ENCODE measurements around the gene IKBKE. TPM values are rescaled to one million over a fixed set of nuclear protein-coding genes. Genes with fewer than 3 reads are reported as not detected.
A peak's percentile ranks its signal among the peaks of the same experiment; 100 is the strongest.

IKBKE gene
- total and polyA plus RNA-seq, 2 of the 8 experiments (the other 6 are each of a cell fraction or from before 2014, with no cell fraction given) = 8.6 to 12.0 TPM

GRCh38 chr1:206532368-206532767, 62.1 kb downstream of the IKBKE start:
- Histone ChIP-seq H2BK20ac (ENCODE audit: low read length) (no peak overlapping the region), H3K56ac (replicated peaks; ENCODE audit: insufficient read length, low read depth, low read length) (no peak overlapping the region), H2BK5ac (ENCODE audit: low read depth, low read length) (no peak overlapping the region), H3K36me3 (ENCODE audit: control insufficient read depth in 2 of 4, insufficient read depth in 4 of 4, low read length in 3 of 4) (no peaks in the 10 kb centered on the region), H3K14ac (ENCODE audit: insufficient read length) (no peak overlapping the region), H4K20me1 (replicated peaks in 1 of 2; ENCODE audit: control insufficient read depth in 1 of 2, insufficient read depth in 2 of 2, low read length in 2 of 2) (peaks cover 0 to 3% of the 10 kb centered on the region in 2 experiments), H3K27ac (ENCODE audit: low read depth, low read length) (no peak overlapping the region), H4K8ac (ENCODE audit: extremely low read depth, insufficient read depth, low read length) (0 out of 2 replicates have a peak overlapping the region, but pooled peaks have one; percentile 64), H3K4me1 (replicated peaks in 1 of 4; ENCODE audit: control insufficient read depth in 3 of 4, insufficient read depth in 4 of 4, low read length in 3 of 4) (no peaks in the 10 kb centered on the region; a peak in 2 of 7 replicates), H2BK15ac (ENCODE audit: low read length) (no peak overlapping the region), H3K79me2 (ENCODE audit: control insufficient read depth in 1 of 2, insufficient read depth in 2 of 2, low read length in 2 of 2) (no peaks in the 10 kb centered on the region), H3K27me3 (replicated peaks in 1 of 4; ENCODE audit: control insufficient read depth in 3 of 4, extremely low read depth in 1 of 4, insufficient read depth in 3 of 4, low read length in 3 of 4) (no peaks in the 10 kb centered on the region), H2BK120ac (replicated peaks; ENCODE audit: low read depth, low read length) (no peak overlapping the region), H4K5ac (ENCODE audit: insufficient read length, low read depth, low read length) (no peak overlapping the region), H3K9me3 (ENCODE audit: insufficient read depth in 2 of 2, low read depth in 1 of 2, low read length in 1 of 2) (no peaks in the 10 kb centered on the region), H3K9ac (replicated peaks in 1 of 4; ENCODE audit: extremely low read depth in 1 of 4, low read depth in 3 of 4, low read length in 3 of 4) (no peak overlapping the region), H3K4me3 (ENCODE audit: extremely low read depth in 1 of 4, insufficient read depth in 2 of 4, low read depth in 3 of 4, low read length in 4 of 4) (no peak overlapping the region), H2AK5ac (ENCODE audit: low read depth, low read length) (no peak overlapping the region), H3K23me2 (ENCODE audit: low read depth, low read length) (no peaks in the 10 kb centered on the region; the same call in 1 of the 2 replicates), H3K79me1 (ENCODE audit: low read depth, low read length) (no peaks in the 10 kb centered on the region; the same call in 1 of the 2 replicates), H3K4ac (replicated peaks; ENCODE audit: insufficient read length, low read depth, low read length) (no peak overlapping the region), H2AFZ (ENCODE audit: low read length) (no peak overlapping the region), H3K4me2 (ENCODE audit: insufficient read depth in 1 of 2, low read depth in 2 of 2, low read length in 2 of 2) (no peak overlapping the region), H4K91ac (replicated peaks; ENCODE audit: insufficient read length, low read length) (no peak overlapping the region), H3K23ac (ENCODE audit: insufficient read length) (no peak overlapping the region), H2BK12ac (ENCODE audit: low read depth, low read length) (no peak overlapping the region), H3K18ac (ENCODE audit: extremely low read depth, low read length) (no peak overlapping the region)
- ChIA-PET POLR2A (ENCODE audit: partially characterized antibody) (no interaction called here), CTCF (ENCODE audit: partially characterized antibody) (interaction anchor here (1.0 to 18.2 kb wide), 6 partner anchors 10 to 55 kb away, joined by 3 to 298 read pairs (median 4); no protein-coding TSS in a partner anchor)
- TF ChIP-seq ATF3 (IDR thresholded peaks at IDR 0.05; ENCODE audit: insufficient read depth, low read depth, low read length) (no peak), ATF2 (IDR thresholded peaks at IDR 0.05; ENCODE audit: low read length) (no peak), TAF1 (IDR thresholded peaks at IDR 0.05; ENCODE audit: low read depth, low read length) (no peak), RNF2 (IDR thresholded peaks at IDR 0.05; ENCODE audit: borderline replicate concordance, low read depth, low read length, missing control alignments, poor library complexity, severe bottlenecking) (no peak), NANOG (IDR thresholded peaks at IDR 0.05; ENCODE audit: insufficient read depth, low read depth, low read length, poor library complexity, severe bottlenecking) (no peak)
- WGBS, 2 experiments (ENCODE audit: extremely low coverage in 1 of 2, insufficient coverage in 1 of 2, insufficient read length in 1 of 2, insufficient replicate concordance in 2 of 2, low coverage in 1 of 2, low lambda C conversion rate in 2 of 2, missing lambda C conversion rate in 1 of 2) = 89% methylated on average over 7 of the region's 7 CpGs; no CpG with 5 or more reads in 1 of the 2 experiments
- FAIRE-seq = no peak
- DNase-seq (ENCODE audit: low read depth in 1 of 2, low spot score in 2 of 2) = no peak

All from H1 (cell line).